Glomerular endothelial cell (primary cell): ENCODE results near the gene BCKDK. TPM values are rescaled to one million over a fixed set of nuclear protein-coding genes. Genes with fewer than 3 reads are reported as not detected.
"Not testable (repeated sequence)": the region's sequence is repeated elsewhere in the genome, so short reads cannot be mapped to it uniquely, and the experiment has no call there.

Experiments used
- DNase-seq: peaks from one replicate; pipeline ENCODE4 v3.0.0-alpha.2; 2011; ENCODE audit warnings: low read depth, low spot score; ENCODE audit errors: extremely low read depth
- total RNA-seq: library from RNA; depleted of rRNA; stranded (reverse); fragments of >200 nt; gene quantifications from 2 replicates; pipeline ENCODE4 v1.2.3, GENCODE V29; 2015

Gene BCKDK
- total RNA-seq, 1 donor from 2014 or later: 67.5 TPM

GRCh38 chr16:31118223-31119155 is 10.3 kb downstream of the BCKDK start:
- no peak for DNase-seq

- no peak for DNase-seq
Measured at GRCh38 chr16:31120129-31120528, 11.9 kb downstream of the BCKDK start.

DNA sequence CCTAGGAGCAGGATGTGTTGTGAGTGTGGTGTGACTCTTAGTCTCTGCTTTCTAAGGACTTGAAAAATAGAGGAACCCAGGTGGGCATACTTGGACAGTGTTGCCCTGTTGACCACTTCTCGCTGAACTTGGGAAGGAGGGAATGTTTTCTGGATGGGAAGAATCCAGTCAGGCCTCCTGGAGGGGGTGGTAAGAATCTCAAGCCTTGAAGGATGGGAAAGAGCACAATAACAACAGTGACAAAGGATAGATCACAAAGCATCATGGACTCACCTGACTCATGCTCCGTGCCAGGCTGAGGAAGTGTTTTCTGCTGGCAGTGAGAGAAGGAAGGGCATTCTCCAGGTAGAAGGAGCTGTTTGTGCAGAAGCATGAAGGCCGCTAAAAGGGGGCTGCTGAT is 17.7 kb downstream of the BCKDK start:
- DNase-seq: no peak

- DNase-seq: no peak
Measured at GRCh38 chr16:31127182-31127581, 19.0 kb downstream of the BCKDK start.

- no peak for DNase-seq
Measured at GRCh38 chr16:31128711-31129567, 20.8 kb downstream of the BCKDK start.

GRCh38 chr16:31129568-31130335 is 21.6 kb downstream of the BCKDK start:
- no peak for DNase-seq

DNA sequence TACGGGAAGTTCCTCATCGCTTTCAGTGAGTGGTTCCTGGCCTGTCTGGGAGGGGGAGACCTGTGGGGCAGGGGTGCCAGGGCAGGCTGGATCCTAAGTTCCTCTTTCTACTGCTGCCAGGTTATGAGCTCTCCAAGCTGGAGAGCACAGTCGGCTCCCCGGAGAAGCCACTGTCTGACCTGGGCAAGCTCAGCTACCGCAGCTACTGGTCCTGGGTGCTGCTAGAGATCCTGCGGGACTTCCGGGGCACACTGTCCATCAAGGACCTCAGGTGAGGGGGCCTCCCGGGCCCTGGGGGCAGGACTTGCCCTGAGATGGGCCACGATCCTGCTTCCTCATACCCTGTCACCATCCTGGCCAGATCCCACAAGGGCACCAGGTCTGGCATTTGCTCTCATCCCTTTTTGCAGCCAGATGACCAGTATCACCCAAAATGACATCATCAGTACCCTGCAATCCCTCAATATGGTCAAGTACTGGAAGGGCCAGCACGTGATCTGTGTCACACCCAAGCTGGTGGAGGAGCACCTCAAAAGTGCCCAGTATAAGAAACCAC is 22.2 kb downstream of the BCKDK start:
- DNase-seq: no peak

GRCh38 chr16:31130899-31131298 is 22.7 kb downstream of the BCKDK start:
- no peak for DNase-seq

GRCh38 chr16:31131416-31131815 is 23.2 kb downstream of the BCKDK start:
- no peak for DNase-seq

DNA sequence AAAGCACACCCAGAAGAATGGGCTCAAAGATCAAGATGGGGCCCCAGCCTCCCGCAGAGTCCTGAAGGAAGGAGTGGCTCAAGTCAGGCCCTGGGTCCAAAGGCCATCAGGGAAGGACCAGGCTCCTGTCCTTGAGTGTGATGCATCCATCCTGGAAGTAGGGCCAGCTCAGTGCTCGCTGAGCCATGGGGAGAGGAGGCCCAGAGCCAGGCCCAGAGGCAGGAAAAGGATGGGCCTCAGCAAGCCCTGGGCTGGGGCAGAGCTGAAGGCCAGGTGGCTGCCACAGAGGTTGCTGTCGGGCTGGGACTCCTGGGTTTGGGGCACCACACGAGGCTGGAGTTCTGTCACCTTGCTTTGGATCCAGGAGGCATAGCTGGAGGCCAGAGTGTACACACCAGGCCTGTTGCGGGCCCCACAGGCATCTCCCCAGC is 23.7 kb downstream of the BCKDK start:
- DNase-seq: no peak

- DNase-seq: no peak
Measured at GRCh38 chr16:31132303-31132979, 24.3 kb downstream of the BCKDK start.

DNA sequence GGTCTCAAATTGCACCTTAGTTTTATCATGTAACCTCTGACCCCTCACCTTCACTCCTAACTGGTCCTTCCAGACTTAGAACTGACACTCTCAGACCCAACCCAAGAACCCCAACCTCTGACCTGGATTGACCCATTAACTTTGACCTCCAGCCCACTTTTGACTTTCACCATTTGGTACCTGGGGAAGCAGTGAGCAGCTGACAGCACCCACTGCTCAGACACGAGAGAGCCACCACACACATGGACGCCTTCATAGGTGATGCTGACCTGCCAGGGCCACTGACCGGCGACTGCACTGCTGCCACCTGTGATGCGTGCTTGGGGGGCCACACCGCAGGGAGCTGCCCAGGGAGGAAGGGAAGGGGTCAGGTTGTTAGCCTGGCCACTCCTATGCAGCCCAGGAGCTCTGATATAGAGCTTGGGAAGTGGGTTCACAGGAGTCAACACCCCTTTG is 24.9 kb downstream of the BCKDK start:
- no peak for DNase-seq

DNA sequence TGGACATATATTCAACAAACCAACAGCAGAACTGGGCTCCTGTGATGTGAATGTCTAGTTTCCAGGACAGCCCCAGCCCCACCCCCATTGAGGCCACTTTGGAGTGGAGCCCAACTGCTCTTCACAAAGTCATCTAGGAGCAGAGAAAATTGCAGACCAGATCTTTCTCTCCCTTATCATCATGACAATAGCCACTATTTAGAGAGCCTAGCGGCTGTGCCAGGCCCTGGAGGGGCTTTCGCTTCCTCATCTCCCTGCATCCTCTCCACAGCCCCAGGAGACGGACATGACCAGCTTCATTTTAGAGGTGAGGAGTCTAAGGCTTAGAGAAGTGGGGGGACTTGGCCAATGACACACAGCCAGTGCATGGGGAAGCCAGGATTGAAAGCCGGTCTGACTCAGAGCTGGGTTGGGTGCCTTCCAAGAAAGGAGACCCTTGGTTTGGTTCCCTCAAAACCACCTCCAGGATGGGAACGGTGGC is 25.9 kb downstream of the BCKDK start:
- DNase-seq: no peak

GRCh38 chr16:31134625-31135534 is 26.7 kb downstream of the BCKDK start:
- DNase-seq: no peak

DNA sequence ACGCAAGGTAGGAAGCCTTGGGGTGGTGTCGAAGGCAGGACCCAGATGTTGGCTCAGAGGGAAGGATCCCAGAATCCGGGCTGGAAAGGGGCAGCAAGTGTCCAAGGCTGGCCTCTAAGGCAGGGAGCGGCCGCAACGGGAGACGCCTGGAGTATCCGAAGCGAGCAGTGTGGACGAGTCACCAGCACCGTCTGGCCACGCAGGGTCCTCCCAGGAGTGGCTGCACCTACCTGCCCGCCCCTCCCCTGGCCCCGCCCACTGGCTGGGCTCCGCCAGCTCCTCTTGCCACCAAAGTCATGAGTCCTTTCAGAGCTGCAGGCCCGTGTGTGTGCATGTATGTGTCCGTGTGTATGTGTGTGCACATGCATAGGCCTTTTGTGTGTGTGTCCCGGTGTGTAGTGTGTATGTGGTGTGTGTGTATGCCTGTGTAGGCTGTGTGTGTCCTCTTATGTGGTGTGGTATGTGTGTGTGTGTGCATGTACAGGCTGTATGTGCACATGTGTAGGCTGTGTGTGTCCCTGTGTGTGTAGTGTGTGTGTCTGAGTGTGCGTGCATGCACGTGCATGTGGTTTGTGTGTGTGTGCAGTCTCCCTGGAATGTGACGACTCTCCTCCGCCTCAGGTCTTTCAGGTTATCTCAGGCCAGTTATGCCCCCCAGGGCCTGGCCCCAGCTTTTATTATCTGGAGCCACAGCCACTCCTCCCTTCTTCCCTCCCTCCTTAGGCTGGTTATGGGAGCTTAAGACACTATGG is 27.5 kb downstream of the BCKDK start, which contains the start of gene PRSS8:
Gene PRSS8, minus strand, starts transcription at position 193 of the 752 bp plus-strand sequence. CDS start 229 bp downstream, outside the sequence.
- DNase-seq: no peak

DNA sequence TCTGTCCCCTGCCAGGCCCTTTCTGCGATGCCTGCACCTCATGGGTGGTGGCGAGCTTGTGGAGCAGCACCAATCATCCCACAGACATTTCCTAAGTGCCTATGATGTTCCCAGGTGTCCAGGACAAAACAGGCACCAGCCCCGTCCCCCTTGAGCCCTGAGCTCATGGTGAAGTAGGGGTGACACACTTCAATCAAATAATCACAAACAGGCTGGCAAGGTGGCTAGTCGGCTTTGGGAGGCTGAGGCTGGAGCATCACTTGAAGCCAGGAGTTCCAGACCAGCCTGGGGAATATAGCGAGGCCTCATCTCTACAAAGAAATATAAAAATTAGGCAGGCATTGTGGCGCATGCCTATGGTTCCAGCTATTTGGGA is 28.1 kb downstream of the BCKDK start:
- no peak for DNase-seq

GRCh38 chr16:31136822-31137499 is 28.8 kb downstream of the BCKDK start:
- DNase-seq: not testable (repeated sequence)
